Right renal pelvis (tissue), 4 donors: Measurements from ENCODE around the gene CHAD. TPM values are rescaled to one million over a fixed set of nuclear protein-coding genes. Genes with fewer than 3 reads are reported as not detected.
"Not testable (repeated sequence)": the region's sequence is repeated elsewhere in the genome, so short reads cannot be mapped to it uniquely, and the experiment has no call there.

Source experiments
- DNase-seq, 4 donors: peaks; one replicate each; pipeline ENCODE4 v3.0.0-alpha.2; 2013; ENCODE audit warnings: low read depth in 4 of 4, low spot score in 3 of 4, missing footprints in 1 of 4
- polyA plus RNA-seq, 4 donors: library from polyadenylated mRNA; unstranded; fragments of 120-200 nt; gene quantifications; one replicate each; pipeline ENCODE4 v1.2.1, GENCODE V29; 2013; ENCODE audit not compliant: insufficient read length in 4 of 4

CHAD gene
- polyA plus RNA-seq, 4 donors: 0.91 to 3.0 (median 1.7) TPM

DNA sequence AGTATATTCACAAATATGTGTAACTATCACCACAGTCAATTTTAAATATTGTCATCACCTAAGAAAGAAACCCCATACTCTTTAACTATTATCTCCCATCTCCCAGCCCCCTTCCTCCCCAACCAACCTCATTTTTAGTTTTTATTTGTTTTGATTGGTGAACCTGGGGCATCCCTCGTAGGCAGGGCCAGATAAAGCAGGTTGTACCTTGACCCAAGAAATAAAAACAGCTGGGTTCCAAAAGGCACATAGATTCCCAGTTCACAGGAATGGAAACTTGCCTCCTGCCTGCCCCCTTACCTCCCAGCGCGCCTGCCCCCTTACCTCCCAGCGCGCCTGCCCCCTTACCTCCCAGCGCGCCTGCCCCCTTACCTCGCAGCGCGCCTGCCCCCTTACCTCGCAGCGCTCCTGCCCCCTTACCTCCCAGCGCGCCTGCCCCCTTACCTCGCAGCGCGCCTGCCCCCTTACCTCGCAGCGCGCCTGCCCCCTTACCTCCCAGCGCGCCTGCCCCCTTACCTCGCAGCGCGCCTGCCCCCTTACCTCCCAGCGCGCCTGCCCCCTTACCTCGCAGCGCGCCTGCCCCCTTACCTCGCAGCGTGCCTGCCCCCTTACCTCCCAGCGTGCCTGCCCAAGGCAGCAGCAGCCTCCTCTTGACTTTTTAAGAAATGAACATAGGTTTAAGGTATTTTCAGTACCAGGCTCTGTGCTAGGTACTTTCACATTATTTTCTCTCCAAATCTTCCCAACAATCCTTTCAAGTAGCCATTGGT is 7.3 kb upstream of the CHAD start:
- not testable (repeated sequence) for DNase-seq

DNA sequence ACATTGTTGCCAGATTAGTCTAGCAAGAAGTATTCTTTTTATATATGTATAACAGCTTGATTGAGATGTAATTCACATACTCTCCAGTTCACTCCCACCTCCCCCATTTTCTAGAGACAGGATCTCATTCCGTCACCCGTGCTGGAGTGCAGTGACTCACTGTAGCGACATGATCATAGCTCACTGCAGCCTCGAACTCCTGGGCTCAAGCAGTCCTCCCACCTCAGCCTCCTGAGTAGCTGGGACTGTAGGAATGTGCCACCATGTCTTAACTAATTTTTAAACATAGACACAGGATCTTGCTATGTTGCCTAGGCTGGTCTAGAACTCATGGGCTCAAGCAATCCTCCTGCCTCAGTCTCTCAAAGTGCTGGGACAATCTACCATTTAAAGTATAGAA is 6.7 kb upstream of the CHAD start:
- DNase-seq: no peak

DNA sequence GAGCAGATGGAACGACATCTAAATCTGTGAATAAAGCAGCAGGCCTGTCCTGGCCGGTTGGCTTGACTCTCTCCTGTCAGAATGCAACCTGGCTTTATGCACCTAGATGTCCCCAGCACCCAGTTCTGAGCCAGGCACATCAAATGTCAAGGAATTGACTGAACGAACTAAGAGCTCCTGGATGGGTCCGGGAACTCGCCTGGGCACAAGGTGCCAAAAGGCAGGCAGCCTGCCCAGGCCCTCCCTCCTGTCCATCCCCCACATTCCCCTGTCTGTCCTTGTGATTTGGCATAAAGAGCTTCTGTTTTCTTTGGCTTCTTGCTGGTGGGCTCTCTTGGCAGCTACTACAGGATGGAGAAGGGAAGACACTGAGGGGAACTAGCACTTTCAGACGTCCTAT is 5.8 kb upstream of the CHAD start:
- DNase-seq: no peak

GRCh38 chr17:50473901-50474300 is 5.2 kb upstream of the CHAD start:
- DNase-seq: no peak

DNA sequence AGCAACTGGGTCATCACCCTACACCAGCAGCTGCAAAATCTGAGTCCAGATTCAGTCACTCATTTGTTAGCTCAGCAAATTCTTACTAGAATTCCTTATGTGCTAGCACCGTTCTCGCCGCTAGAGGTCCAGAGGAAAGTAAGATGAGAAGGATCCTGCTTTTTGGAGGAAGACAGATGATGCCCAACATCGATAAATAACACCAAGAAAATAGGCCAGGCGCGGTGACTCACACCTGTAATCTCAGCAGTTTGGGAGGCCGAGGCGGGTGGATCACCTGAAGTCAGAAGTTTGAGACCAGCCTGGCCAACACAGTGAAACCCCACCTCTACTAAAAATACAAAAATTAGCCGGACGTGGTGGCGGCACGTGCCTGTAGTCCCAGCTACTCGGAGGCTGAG is 4.1 kb upstream of the CHAD start:
- DNase-seq: not testable (repeated sequence)

DNA sequence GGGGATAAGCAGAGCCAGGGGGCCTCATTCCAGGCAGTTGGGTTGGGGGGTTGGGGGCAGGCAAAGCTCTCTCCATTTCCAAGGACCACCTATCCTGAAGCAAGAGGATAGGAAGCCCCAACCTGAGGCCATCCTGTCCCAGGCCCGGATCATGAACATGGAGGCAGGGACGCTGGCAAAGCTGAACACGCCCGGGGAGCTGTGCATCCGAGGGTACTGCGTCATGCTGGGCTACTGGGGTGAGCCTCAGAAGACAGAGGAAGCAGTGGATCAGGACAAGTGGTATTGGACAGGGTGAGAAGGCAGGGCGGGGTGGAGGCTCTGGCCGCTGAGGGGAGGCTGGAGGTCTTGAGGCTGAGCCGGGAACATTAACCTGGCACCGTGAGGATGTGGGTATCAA is 3.6 kb upstream of the CHAD start:
- DNase-seq: no peak

- DNase-seq: no peak
Observed at GRCh38 chr17:50471009-50471905, 2.6 kb upstream of the CHAD start.

- no peak for DNase-seq
Observed at GRCh38 chr17:50470426-50470825, 1.7 kb upstream of the CHAD start.

DNA sequence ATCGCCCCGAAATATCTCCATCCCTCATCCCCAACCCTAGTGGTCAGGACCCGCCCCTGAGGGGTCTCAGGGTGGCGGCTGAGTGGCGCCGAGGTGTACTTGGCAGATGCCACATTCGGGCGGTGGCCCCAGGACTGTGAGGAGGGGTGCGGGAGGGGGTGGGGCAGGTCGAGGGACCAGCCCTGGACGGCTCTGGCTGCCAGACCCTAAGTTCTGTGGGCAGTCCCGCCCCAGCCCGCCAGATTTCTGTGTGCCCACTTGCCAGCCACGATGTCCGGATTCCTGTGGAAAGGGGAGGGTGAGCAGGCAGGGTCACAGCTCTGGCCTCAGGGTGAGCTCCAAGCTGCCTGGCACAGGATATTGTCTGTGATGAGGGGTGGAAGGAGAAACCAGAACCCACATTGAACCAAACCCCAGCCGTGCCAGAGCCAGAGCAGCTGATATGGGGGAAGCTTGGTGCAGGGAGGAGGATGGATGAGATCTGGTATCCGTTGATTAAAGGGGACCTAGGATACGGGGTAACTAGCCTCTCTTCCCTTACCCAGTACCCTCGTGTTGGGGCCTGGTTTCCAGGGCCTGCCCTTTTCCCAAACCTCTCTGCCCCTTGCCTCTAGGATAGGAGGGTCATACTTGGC is 1.1 kb upstream of the CHAD start:
- DNase-seq: no peak

DNA sequence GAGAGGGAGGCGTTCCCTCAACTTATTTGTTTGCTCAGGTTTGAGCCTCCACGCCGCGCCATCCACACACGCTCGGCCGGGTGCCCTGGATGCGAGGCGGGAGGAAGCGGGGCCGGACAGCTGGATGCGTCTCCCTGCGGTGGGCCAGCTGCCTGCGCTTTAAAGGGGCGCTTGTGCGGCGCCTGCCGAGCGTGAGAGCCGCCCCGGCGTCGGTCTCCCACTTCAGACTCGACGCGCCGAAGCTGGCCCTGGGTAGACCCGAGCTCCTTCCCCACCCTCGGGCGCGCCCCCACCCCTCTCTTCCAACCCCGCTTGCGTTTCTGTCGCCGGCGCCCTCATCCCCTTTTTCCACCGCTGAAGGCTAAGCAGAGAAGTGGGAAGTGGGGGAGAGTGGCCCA is 527 bp upstream of the CHAD start:
- DNase-seq: no peak

- no peak for DNase-seq
Observed at GRCh38 chr17:50467855-50468303, 801 bp downstream of the CHAD start.

GRCh38 chr17:50467114-50467854 is 1.4 kb downstream of the CHAD start:
- DNase-seq: no peak

- no peak for DNase-seq
Observed at GRCh38 chr17:50466371-50467113, 2.1 kb downstream of the CHAD start.

DNA sequence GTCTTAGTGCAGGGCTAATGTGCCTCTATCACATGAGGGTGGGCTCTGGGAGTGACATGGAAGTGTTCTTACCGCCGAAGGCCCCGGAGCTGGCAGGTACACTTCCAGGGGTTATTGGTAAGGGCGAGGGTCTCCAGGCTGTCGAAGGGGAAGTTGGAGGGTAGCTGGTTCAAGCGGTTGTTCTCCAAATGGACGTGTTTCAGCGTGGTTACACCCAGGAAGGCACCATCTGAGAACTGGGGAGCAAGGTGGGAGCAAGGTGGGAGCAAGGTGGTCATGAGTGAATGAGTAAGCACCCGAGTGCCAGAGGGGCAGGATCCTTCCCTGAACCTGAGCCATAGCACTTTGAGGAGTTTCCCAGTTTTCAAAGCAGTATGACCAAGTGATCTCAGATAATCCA is 3.0 kb downstream of the CHAD start:
- DNase-seq: no peak

GRCh38 chr17:50465171-50465570 is 3.5 kb downstream of the CHAD start:
- no peak for DNase-seq

DNA sequence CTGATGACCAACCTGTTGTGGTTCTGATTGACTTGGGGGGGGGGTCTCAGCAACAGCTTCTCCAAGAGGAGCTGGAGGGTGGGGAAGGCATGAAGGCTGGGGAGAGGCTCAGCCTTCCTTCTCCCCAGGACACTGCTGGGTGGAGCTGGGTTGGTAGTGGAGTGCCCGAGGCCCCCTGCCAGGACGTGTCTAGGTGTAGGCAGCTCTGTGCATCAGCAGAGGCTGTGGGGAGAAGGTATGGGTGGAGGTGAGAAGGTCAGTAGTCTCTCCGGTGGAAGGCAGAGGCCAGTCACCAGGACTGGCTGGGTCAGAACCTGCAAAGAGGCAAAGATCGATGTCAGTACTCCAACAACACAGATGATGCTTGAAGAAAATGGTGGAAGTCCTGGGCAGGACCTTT is 3.9 kb downstream of the CHAD start:
- DNase-seq: no peak

- no peak for DNase-seq
Observed at GRCh38 chr17:50464121-50464520, 4.6 kb downstream of the CHAD start.

GRCh38 chr17:50462446-50462845 is 6.2 kb downstream of the CHAD start:
- DNase-seq: no peak

- no peak for DNase-seq
Observed at GRCh38 chr17:50461550-50462132, 7.0 kb downstream of the CHAD start.
